Measurements from ENCODE around the gene PCYOX1L. TPM values are rescaled to one million over a fixed set of nuclear protein-coding genes. Genes with fewer than 3 reads are reported as not detected.

The PCYOX1L gene
- total RNA-seq, 1 experiment from 2014 or later, result 15.9 TPM

- H2AFZ ChIP-seq (ENCODE audit: low read depth, low read length, poor library complexity, severe bottlenecking), result no peak overlapping the region
- peaks cover 4% of the 10 kb centered on the region; the same call in 1 of the 2 replicates for H4K20me1 ChIP-seq (ENCODE audit: insufficient read depth)
- no peaks in the 10 kb centered on the region for H3K27me3 ChIP-seq (ENCODE audit: insufficient read depth, low read length)
- H3K9me3 ChIP-seq (ENCODE audit: control insufficient read depth in 1 of 2, insufficient read depth in 1 of 2, low read depth in 1 of 2, low read length in 2 of 2), result no peaks in the 10 kb centered on the region
- H3K9ac ChIP-seq (ENCODE audit: low read length), result no peak overlapping the region
- TF ChIP-seq SP1 (IDR thresholded peaks at IDR 0.05; ENCODE audit: low read depth) (no peak), FOSL1 (IDR thresholded peaks at IDR 0.05; ENCODE audit: low read depth) (no peak), CTCF (IDR thresholded peaks at IDR 0.05 in 2 of 3, conservative IDR thresholded peaks at IDR 0.05 in 1 of 3; ENCODE audit: borderline replicate concordance in 1 of 3, insufficient read depth in 1 of 3, low read depth in 2 of 3, low read length in 2 of 3) (no peak), RAD21 (IDR thresholded peaks at IDR 0.05; ENCODE audit: low read depth) (no peak), YY1 (IDR thresholded peaks at IDR 0.05; ENCODE audit: extremely low read depth, insufficient replicate concordance, low read depth, low read length) (no peak), REST (IDR thresholded peaks at IDR 0.05; ENCODE audit: low read depth) (no peak), TCF7L2 (IDR thresholded peaks at IDR 0.05; ENCODE audit: borderline replicate concordance, extremely low read depth, insufficient read depth, insufficient read length) (no peak)
- H3K79me2 ChIP-seq (ENCODE audit: insufficient read depth, low read length), result peaks cover 47% of the 10 kb centered on the region
- POLR2A ChIA-PET, result no interaction called here
- H3K36me3 ChIP-seq (ENCODE audit: control insufficient read depth in 1 of 2, insufficient read depth in 2 of 2, low read length in 2 of 2), result peaks cover 42 to 50% of the 10 kb centered on the region in 2 experiments
- no peak overlapping the region for H3K4me2 ChIP-seq (ENCODE audit: low read length)
- DNase-seq (ENCODE audit: low read depth, low spot score), result no peak
- H3K9me2 ChIP-seq (ENCODE audit: insufficient read depth), result no peaks in the 10 kb centered on the region
- intact Hi-C loops (cut with micrococcal nuclease), result no loop called here
- no peak overlapping the region for H3K27ac ChIP-seq (ENCODE audit: low read depth, low read length)
- CTCF ChIA-PET, result no interaction called here
- H3K4me1 ChIP-seq (ENCODE audit: control insufficient read depth in 1 of 2, insufficient read depth in 2 of 2, low read length in 2 of 2), result peaks cover 7 to 14% of the 10 kb centered on the region in 2 experiments; a peak in 3 of 4 replicates
- RAD21 ChIA-PET (ENCODE audit: low non-redundant PET in 1 of 2, low total read pairs in 2 of 2, uncharacterized antibody in 2 of 2, unreplicated experiment in 2 of 2), result no interaction called here
- no TSS peak for BruUV-seq (replicated peaks)
- no peak overlapping the region for H3K4me3 ChIP-seq (replicated peaks in 1 of 2; ENCODE audit: low read depth in 1 of 2, low read length in 2 of 2)
- no peak for ATAC-seq
Observed at GRCh38 chr5:149353911-149354310, 3.9 kb upstream of the PCYOX1L start.
